ENCODE results near the gene RCL1.
"Not testable (repeated sequence)": the region's sequence is repeated elsewhere in the genome, so short reads cannot be mapped to it uniquely, and the experiment has no call there.

Gene RCL1

DNA sequence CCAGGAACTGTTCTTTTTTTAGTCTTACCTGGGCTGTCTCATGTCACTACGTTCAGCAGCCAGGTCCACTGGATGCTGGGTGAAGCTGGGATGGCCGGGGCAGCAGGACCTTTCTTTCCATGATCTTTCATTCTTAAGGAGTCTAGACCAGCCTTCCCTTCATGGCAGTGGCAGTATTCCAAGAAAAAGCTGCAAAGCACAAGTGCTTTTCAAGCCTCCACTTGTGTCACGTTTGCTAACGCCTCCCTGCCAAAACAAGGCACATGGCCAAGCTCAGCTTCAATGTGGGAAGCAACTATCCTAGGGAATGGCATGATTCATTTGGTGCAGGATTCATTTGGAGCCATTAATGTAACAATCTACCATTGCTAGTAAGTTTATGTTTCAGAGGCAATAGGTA is 94.8 kb downstream of the RCL1 start:
- ATAC-seq (no peak), DNase-seq (no peak)
- Mint-ChIP-seq H3K9me3 (no peaks in the 10 kb centered on the region), H3K27ac (no peak overlapping the region), H3K27me3 (no peaks in the 10 kb centered on the region), H3K4me1 (no peaks in the 10 kb centered on the region), H3K36me3 (ENCODE audit: low read depth) (peaks cover 5% of the 10 kb centered on the region), H3K4me3 (no peak overlapping the region)

DNA sequence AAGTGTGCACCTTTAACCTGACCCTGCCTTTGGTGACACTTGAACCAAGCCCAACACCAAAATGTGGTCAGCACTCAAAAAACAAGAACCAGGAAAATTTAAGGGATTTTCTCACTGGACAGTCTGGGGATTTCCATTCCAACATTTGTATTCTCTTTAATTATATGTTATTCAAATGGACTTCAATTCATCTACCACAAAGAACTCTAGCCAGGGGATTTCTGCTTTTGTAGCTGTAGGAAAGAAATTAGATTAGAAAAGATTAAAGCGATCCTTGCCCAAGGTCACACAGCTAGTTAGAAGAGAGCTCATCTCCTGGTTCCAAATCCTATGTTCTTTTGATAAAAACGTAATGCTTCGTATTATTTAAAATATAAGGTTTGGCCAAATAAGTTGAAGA is 97.5 kb downstream of the RCL1 start:
- DNase-seq (no peak), ATAC-seq (no peak)
- no peak overlapping the region for H3K4me3 Mint-ChIP-seq
- no peaks in the 10 kb centered on the region for H3K27me3 Mint-ChIP-seq
- H3K27ac Mint-ChIP-seq: no peak overlapping the region
- H3K9me3 Mint-ChIP-seq: no peaks in the 10 kb centered on the region
- H3K36me3 Mint-ChIP-seq (ENCODE audit: low read depth): peaks cover 3% of the 10 kb centered on the region
- H3K4me1 Mint-ChIP-seq: no peaks in the 10 kb centered on the region

GRCh38 chr9:4890929-4891328 is 98.2 kb downstream of the RCL1 start:
- H3K4me1 Mint-ChIP-seq: no peaks in the 10 kb centered on the region
- peaks cover 2% of the 10 kb centered on the region for H3K36me3 Mint-ChIP-seq (ENCODE audit: low read depth)
- no peak overlapping the region for H3K27ac Mint-ChIP-seq
- ATAC-seq: no peak
- H3K4me3 Mint-ChIP-seq: no peak overlapping the region
- H3K9me3 Mint-ChIP-seq: no peaks in the 10 kb centered on the region
- no peak for DNase-seq
- H3K27me3 Mint-ChIP-seq: no peaks in the 10 kb centered on the region

DNA sequence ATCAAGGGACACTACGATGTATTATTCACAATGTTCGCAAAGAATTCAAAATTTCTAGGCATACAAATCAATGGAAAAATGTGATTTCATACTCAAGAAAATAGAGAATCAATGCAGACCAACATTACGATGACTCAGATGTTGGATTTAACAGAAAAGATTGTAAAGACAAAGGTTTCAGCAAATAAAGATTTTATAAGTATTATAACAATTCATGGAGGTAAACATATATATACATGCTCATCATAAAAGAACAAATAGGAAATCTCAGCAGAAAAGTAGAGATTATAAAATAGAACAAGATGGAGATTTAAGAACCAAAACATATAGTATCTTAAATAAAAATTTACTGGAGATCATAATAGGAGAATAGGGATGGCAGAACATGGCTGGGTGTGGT is 98.9 kb downstream of the RCL1 start:
- no peaks in the 10 kb centered on the region for H3K36me3 Mint-ChIP-seq (ENCODE audit: low read depth)
- H3K27me3 Mint-ChIP-seq: no peaks in the 10 kb centered on the region

GRCh38 chr9:4892501-4893194 is 99.9 kb downstream of the RCL1 start:
- Mint-ChIP-seq H3K36me3 (ENCODE audit: low read depth) (peaks cover 2% of the 10 kb centered on the region), H3K4me3 (no peak overlapping the region), H3K27ac (no peak overlapping the region)

More for the DNA sequence above, 98.9 kb downstream of the RCL1 start:
- ATAC-seq: no peak
- DNase-seq: no peak
- H3K4me3 Mint-ChIP-seq: no peak overlapping the region
- H3K27ac Mint-ChIP-seq: no peak overlapping the region
- H3K4me1 Mint-ChIP-seq: no peaks in the 10 kb centered on the region
- H3K9me3 Mint-ChIP-seq: no peaks in the 10 kb centered on the region

GRCh38 chr9:4894076-4894475 is 101.3 kb downstream of the RCL1 start:
- H3K4me1 Mint-ChIP-seq: no peaks in the 10 kb centered on the region
- no peaks in the 10 kb centered on the region for H3K27me3 Mint-ChIP-seq
- H3K4me3 Mint-ChIP-seq: no peak overlapping the region
- DNase-seq (no peak), ATAC-seq (no peak)
- peaks cover 12% of the 10 kb centered on the region for H3K36me3 Mint-ChIP-seq (ENCODE audit: low read depth)
- H3K27ac Mint-ChIP-seq: no peak overlapping the region
- H3K9me3 Mint-ChIP-seq: peaks cover 24% of the 10 kb centered on the region

More at GRCh38 chr9:4892501-4893194, 99.9 kb downstream of the RCL1 start:
- peaks cover 9% of the 10 kb centered on the region for H3K9me3 Mint-ChIP-seq
- ATAC-seq (no peak), DNase-seq (no peak)
- H3K27me3 Mint-ChIP-seq: no peaks in the 10 kb centered on the region
- no peaks in the 10 kb centered on the region for H3K4me1 Mint-ChIP-seq

DNA sequence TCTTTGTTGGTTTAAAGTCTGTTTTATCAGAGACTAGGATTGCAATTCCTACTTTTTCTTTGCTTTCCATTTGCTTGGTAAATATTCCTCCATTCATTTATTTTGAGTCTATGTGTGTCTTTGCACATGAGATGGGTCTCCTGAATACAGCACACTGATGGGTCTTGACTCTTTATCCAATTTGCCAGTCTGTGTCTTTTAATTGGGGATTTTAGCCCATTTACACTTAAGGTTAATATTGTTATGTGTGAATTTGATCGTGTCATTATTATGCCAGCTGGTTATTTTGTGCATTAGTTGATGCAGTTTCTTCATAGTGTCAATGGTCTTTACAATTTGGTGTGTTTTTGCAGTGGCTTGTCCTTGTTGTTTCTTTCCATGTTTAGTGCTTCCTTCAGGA is 107.1 kb downstream of the RCL1 start:
- H3K4me3 Mint-ChIP-seq, H3K4me1 Mint-ChIP-seq, ATAC-seq, H3K27me3 Mint-ChIP-seq, H3K27ac Mint-ChIP-seq, DNase-seq: not testable (repeated sequence)
- H3K36me3 Mint-ChIP-seq (ENCODE audit: low read depth): peaks cover 20% of the 10 kb centered on the region
- H3K9me3 Mint-ChIP-seq: peaks cover 32% of the 10 kb centered on the region

DNA sequence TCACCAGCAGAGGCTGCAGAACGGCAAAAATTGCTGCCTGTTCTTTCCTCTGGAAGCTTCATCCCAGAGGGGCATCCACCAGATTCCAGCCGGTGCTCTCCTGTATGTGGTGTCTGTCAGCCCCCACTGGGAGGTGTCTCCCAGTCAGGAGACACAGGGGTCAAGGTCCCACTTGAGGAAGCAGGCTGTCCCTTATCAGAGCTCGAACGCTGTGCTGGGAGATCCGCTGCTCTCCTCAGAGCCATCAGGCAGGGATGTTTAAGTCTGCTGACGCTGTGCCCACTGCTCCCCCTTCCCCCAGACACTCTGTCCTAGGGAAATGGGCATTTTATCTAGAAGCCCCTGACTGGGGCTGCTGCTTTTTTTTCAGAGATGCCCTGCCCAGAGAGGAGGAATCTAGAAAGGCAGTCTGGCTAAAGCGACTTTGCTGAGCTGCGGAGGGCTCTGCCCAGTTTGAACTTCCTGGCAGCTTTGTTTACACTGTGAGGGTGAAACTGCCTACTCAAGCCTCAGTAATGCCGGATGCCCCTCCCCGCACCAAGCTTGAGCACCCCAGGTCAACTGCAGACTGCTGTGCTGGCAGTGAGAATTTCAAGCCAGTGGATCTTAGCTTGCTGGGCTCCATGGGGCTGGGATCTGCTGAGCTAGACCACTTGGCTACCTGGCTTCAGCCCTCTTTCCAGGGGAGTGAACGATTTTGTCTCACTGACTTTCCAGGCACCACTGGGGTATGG is 108.8 kb downstream of the RCL1 start:
- DNase-seq: peak; percentile 18
- not testable (repeated sequence) for H3K27ac Mint-ChIP-seq, H3K4me1 Mint-ChIP-seq, H3K27me3 Mint-ChIP-seq, H3K4me3 Mint-ChIP-seq, ATAC-seq
- Mint-ChIP-seq H3K9me3 (peaks cover 32% of the 10 kb centered on the region), H3K36me3 (ENCODE audit: low read depth) (peaks cover 20% of the 10 kb centered on the region)

- H3K27ac Mint-ChIP-seq: no peak overlapping the region
- ATAC-seq (no peak), DNase-seq (no peak)
- no peak overlapping the region for H3K4me3 Mint-ChIP-seq
- H3K36me3 Mint-ChIP-seq (ENCODE audit: low read depth): peaks cover 20% of the 10 kb centered on the region
- H3K27me3 Mint-ChIP-seq: no peaks in the 10 kb centered on the region
- H3K4me1 Mint-ChIP-seq: peaks cover 7% of the 10 kb centered on the region
- peaks cover 29% of the 10 kb centered on the region for H3K9me3 Mint-ChIP-seq
Observed at GRCh38 chr9:4902135-4902475, 109.4 kb downstream of the RCL1 start.

DNA sequence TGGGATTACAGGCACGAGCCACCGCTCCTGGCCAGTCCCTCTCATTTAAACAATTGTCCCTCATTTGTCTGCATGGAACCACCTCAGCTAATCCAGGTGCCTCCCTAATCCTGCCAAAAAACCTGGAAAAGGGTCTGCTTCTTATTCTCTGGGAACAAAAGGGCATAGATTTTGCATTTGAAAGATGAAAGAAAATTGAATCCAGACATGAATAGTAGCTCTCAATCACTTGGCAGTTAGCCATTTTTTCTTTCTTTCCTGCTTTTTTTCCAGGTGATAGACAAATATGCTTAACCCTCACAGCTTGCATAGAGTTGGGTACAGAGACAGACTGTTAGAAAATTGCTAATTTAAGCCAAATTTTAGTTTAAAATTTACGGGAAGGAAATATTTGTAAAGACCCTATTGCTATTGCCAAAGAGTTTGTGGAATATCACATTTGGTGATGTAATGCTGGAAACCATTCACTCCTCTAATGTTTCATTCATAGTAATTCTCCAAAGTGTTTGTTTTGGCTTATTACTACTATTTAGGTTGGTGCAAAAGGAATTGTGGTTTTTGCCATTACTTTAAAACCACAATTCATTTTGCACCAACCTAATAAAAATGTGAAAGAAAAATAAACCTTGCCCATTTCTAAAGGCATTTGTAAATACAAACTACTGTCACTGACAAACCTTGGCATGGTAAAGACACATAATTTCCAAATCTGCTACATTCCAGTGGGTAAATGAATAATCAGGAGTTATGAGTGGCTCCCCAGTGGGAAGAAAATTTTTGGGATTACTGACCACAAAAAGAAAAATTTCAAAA is 111.8 kb downstream of the RCL1 start:
- no peaks in the 10 kb centered on the region for H3K27me3 Mint-ChIP-seq
- no peak overlapping the region for H3K4me3 Mint-ChIP-seq
- no peak for DNase-seq
- H3K9me3 Mint-ChIP-seq: peaks cover 5% of the 10 kb centered on the region
- ATAC-seq: no peak
- no peak overlapping the region for H3K27ac Mint-ChIP-seq
- peaks cover 7% of the 10 kb centered on the region for H3K4me1 Mint-ChIP-seq
- H3K36me3 Mint-ChIP-seq (ENCODE audit: low read depth): peaks cover 5% of the 10 kb centered on the region

DNA sequence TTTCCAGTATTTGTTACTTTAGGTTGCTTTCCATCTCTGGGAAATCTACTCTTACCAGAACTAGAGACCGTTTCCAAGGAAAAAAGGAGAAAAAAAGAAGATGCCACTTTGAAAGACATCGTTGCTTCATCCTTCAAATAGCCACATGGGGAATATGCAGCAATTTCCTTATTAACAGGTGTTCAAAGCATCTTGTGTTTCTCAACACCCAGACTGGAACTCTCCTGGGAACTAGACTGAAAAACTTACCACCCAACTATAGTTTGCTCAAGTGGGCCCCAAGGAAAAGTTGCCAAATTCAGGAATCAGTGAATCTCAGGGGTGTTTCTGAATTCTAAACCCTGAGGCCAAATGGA is 112.4 kb downstream of the RCL1 start:
- H3K36me3 Mint-ChIP-seq (ENCODE audit: low read depth): peaks cover 5% of the 10 kb centered on the region

More for the DNA sequence above, 112.4 kb downstream of the RCL1 start:
- H3K4me3 Mint-ChIP-seq: no peak overlapping the region
- peaks cover 7% of the 10 kb centered on the region for H3K4me1 Mint-ChIP-seq
- H3K27me3 Mint-ChIP-seq: no peaks in the 10 kb centered on the region
- peaks cover 5% of the 10 kb centered on the region for H3K9me3 Mint-ChIP-seq
- no peak for ATAC-seq
- no peak overlapping the region for H3K27ac Mint-ChIP-seq
- DNase-seq: no peak

All from activated naive CD8-positive, alpha-beta T cell treated with anti-CD3 and anti-CD28 coated beads, Interleukin-2, amount 50 U/mL, for 24 hours (primary cell).